NCI-H1105 (cell line): ENCODE measurements around the gene CD8B2.
"Not testable (repeated sequence)": the region's sequence is repeated elsewhere in the genome, so short reads cannot be mapped to it uniquely, and the experiment has no call there.

Experiments
- DNase-seq: peaks from one replicate; lab custom pipeline; 2025; lab: John Stamatoyannopoulos, UW

The CD8B2 gene

DNA sequence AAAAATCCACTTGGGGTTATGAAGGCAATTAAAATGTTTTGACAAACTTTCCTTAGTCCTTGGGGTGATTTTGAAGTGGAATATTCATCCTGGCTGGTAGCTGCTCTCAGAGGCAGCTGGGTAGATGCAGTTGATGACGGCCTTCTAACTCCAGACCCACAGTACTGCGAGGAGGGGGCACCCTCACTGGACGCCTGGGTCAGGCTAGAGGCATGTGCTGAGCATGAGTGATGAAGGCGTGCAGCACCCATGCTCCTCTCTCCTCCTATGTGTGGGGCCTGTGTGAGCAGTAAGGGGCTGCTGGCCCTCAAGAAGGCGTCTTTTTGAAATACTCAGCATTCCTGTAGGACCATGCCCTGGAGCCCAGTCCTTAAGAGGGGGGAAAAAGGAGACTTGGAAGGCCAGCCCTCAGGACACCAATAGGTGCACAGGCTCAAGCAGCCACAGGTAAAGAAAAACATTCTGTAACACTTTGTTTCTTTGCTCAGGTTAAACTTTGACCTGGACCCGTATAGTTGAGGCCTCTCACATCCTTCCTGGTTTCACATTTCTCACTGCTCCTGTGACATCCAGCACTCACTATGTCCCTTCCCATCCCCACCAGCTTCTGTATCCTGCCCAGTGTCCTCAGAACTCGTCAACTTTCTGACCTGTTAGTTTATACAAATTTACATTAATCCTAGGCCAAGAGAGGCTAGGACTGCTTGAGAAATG lies 64.4 kb downstream of the CD8B2 start:
- no peak for DNase-seq

DNA sequence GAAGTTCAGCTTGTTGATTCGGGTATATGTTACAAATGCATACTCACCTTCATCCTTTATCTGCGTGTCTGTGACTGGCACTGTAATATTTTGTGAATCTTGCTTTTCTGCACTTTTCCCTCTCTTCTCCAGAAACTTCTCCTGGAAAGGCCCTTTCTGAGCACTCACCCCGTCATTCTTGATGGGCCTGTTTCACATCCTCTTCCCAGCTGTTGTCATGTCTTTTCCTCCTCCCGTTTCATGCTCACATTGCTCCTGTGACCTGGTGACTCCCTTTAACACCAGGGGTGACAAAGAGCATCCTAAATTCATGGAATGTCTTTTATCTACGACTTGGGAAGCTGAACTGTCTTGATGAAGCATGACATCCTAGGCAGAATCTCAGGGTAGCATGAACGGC lies 65.8 kb downstream of the CD8B2 start:
- DNase-seq, result no peak

DNA sequence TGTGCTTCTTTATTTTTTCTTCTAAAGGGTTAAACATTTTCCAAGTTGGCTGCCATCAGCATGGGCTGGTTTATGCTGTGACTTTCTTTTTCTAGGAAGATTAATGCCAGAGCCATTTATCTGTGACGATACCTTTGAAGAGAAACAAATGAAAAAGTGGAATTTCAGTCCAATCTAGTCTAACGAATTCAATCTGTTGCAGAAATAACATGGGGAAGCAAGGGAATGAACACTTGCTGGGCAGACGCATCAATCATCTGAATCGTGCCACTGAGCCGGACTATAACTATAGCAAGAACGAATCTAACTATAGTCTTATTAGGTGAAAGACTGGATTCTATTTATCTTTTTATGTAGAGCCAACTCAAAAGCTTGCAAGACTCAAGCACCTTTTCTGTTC lies 66.2 kb downstream of the CD8B2 start:
- DNase-seq, result no peak

DNA sequence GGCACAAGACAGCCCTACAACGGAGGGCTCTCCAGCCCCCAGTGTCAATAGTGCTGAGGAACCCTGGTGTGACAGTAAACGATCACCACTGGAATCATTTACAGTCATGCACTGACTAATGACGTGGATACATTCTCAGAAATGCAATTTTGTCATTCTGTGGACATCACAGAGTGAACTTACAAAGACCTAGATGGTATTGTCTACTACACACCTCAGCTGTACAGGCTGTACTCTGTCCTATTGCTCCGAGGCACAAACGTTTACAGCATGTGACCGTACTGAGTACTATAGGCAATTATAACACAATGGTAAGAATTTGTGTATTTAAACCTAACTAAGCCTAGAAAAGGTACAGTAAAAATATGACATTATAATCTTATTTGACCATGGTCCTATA lies 67.2 kb downstream of the CD8B2 start:
- no peak for DNase-seq

DNA sequence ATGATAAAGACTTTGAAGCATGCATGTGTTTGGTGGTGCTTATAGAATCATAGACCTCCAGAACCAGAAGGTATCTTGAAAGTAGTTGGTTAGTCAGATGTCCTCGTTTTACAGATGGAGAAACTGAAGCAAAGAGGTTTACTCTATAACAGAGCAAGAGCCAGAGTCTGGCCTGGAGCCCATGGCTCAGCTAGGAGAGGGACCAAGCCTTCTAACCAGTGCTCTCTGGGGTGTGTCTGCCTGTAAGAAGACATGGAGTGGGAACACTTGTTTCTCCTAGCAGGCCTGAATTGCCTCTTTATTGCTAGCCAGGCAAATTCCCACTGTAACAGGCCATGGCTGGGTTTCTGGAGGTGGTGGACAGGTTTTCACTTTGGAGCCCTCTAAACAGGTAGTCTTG lies 67.9 kb downstream of the CD8B2 start:
- no peak for DNase-seq

DNA sequence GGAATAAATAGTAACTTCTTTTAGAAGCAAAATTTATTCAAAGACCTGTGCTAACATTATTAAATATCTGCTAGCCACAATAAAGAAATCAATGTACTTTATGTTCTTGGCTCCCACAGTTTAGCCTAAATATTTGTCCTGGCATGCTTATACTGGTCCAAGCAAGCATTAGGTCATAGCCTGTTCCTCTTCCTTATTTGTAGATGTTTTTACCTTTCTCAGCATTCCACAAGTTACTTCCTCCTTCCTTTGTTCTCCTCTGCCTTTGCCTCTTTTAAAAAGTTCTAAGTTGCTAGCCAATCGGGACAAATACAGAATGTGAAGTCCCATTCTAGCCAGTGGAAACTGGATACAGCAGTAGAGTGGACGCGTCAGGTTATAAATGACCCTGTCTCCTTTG lies 72.6 kb downstream of the CD8B2 start:
- DNase-seq, result not testable (repeated sequence)

DNA sequence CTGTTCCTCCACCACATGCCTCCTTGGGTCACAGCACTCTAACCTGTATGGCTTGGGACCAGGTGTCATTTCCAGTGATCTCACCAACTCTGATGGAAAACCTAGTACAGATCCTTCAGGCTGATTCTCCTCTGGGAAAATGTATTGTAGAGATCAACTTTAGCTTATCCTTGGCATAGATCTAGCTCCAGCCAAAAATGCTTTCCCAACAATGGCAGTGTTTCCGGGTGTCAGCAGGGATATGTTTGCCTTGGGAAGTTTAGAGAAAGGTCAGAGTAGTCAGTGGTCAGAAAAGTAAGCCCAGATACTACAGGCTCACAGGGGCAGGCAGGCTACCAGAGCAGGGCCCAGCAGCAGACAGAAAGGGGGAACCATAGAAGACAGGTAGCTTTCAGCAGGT lies 73.6 kb downstream of the CD8B2 start:
- DNase-seq, result no peak

DNA sequence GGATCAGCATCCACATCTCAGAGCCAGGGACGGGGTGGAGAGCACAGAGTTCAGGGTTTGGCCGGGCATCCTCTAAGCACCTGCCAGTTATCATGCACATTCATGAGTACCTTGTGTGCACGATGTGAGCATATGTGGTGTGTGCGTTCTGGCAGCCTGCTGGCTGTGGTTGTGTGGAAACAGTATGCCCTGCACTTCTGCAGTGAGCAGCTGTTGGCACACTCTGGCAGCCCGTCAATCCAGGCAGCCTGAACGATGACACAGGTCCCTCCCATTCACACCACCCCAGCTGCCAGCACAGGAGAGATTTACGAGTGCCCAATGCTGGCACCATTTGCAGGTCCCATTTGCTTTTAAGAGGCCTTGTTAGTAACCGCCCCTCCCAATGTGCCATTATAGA lies 74.2 kb downstream of the CD8B2 start:
- DNase-seq, result peak; percentile 58

DNA sequence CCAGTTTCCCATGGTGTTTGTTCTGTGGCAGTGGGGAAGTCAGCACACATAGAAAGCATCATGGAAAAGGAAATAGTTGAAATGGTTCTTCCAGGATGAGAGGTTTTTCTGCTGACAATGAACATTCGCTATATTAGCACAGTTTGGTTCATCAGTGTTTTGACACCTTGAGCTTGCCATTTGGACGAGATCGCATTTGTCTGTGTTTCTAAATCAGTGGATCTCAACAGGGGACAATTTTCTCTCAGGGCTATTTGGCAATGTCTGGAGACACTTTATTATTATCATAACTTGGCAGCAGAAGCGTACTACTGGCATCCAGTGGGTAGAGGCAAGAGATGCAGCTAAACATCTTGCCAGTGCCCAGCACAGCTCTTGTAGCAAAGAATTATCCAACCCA lies 74.6 kb downstream of the CD8B2 start:
- DNase-seq, result no peak

DNA sequence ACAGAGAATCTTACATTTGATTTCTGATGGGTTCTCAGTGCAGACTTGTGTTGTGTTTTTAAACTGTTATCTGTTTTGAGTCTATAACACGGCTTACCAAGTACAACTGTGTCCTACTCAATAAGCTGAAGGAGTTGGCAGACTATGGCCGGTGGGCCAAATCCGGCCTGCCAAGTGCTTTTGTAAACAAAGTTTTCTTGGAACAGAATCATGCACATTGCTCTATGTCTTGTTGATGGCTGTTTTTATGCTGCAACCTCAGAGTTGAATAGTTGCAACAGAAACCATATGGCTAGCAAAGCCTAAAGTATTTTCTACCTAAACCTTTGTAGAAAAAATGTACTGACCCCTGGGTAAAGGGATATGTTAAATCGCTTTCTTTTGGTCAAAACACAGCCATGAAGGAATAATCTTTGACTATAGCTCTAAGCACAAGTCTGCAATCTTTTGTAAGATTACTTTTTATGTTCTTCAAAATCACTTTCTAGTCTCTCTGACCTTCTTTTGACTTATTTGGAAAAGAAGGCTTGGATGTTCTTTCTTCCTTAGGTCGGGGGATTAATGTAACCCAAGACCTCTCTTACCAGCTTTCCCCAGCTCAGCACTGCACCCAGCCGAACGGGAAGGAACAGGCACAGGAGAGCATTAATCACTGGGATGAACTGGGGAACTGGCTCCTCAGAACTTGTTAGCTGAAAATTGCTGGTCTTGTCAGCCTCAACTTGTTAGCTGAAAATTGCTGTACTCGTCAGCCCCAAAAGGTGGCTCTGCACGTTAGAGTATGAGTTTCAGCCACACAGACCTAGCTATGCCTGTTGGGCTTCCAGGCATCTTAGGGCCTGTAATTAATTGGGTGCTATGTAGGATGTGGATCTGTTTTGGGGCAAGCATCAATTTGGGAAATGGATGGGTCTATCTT lies 75.4 kb downstream of the CD8B2 start:
- no peak for DNase-seq

DNA sequence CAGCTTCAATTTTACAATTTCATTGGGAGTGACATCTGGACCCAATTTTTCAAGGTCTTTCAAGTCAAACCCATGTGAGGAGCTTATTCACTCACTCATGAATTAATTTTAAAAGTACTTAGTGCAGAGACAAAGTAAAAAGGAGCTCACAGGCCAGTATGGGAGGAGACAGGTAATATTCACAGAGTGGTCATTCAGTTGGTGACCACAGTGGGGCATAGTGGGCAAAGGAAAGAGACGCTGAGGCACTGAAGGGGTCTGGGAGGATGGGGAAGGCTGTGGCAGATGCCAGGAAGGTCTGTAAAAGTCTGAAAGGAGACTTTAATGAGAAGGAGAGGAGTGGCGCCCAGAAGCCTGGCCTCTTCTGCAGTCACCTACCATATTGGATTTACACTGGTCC lies 76.0 kb downstream of the CD8B2 start:
- no peak for DNase-seq

DNA sequence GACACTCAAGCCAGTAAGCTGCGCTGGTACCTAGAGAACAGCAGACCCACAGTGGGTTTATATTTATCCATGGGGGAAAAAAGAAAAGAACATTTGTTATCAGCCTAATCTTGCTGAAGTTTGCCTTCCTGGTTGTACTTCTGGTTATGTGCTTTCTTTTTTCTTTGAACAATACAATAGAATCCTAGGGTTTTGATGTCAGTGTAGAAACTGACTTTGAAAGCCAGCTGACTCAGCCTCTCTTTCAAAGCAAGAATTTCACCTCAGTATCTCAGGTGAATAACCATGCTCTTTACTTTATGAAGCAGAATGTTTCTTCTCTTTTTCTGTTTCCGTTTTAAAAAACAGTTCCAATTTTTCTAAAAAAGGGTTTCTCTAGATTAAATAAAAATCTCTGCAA lies 78.4 kb downstream of the CD8B2 start:
- no peak for DNase-seq

DNA sequence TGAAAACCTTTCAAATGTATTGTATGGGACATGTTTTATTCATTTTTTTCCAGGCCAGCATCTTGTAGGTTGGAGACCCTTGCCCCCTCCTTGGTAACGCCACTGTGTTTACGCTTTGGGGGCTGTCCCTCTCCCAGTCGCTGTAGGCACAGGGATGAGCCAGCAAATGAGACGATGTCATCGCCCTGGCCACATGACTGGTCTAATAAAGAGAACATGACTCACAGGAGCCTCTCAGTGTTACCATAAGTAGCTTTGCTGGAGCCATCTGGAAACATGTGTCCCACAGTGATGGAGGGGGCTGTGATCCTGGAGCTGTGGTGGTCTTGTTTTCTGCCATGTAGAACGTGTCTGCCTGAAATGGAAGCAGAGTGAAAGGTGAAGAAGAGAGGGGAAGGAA lies 78.9 kb downstream of the CD8B2 start:
- no peak for DNase-seq

DNA sequence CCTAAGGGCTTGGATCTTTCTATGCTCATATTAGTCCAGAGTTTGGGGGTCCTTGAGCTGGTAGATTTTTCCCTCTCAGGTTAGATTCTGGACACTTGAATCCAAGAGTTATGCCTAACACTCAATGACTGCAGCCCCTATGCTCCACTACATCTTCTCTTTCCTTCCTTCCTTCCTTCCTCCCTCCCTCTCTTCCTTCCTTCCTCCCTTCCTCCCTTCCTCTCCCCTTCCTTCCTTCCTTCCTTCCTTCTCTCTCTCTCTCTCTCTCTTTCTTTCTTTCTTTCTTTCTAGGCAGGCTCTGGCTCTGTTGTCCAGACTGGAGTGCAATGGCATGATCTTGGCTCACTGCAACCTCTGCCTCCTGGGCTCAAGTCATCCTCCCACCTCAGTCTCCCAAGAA lies 79.3 kb downstream of the CD8B2 start:
- DNase-seq, result not testable (repeated sequence)

DNA sequence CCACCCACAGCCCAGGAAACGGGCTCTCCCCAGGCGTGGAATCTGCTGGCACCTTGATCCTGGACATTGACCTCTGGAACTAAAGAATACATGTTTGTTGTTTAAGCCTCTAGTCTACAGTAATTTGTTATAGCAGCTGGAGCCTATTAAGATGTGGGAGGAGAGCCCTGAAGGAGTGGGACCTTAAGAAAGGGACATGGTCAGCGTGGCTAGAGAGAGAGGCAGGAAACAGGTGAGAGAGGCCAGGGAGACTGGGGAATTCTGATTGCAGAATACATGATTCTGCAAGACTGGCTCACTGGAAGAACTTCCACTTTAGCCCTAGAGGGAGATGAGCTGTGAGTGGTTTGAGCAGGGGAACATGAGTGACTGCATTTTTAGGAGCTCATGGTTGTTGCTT lies 83.2 kb downstream of the CD8B2 start:
- DNase-seq, result no peak
